ENCODE measurements around the gene CRYBG1.
"Not testable (repeated sequence)": the region's sequence is repeated elsewhere in the genome, so short reads cannot be mapped to it uniquely, and the experiment has no call there.

CRYBG1 gene

GRCh38 chr6:106501960-106502371 lies 141.4 kb downstream of the CRYBG1 start:
- DNase-seq (ENCODE audit: low read depth in 2 of 2): no peak

- no peak for DNase-seq (ENCODE audit: low read depth in 2 of 2)
These were observed 142.0 kb downstream of the CRYBG1 start for GRCh38 chr6:106502559-106502958.

GRCh38 chr6:106508277-106508676 lies 147.8 kb downstream of the CRYBG1 start:
- DNase-seq (ENCODE audit: low read depth in 2 of 2): no peak

GRCh38 chr6:106508834-106509233 lies 148.3 kb downstream of the CRYBG1 start:
- DNase-seq (ENCODE audit: low read depth in 2 of 2): no peak

- DNase-seq (ENCODE audit: low read depth in 2 of 2): peak in 1 of 2 donors; percentile 26
These were observed 149.0 kb downstream of the CRYBG1 start for GRCh38 chr6:106509420-106510089.

- DNase-seq (ENCODE audit: low read depth in 2 of 2): peak; percentile 66 to 72
These were observed 149.8 kb downstream of the CRYBG1 start for GRCh38 chr6:106510090-106510970.

GRCh38 chr6:106511288-106512047 lies 151.0 kb downstream of the CRYBG1 start:
- peak in 1 of 2 donors; percentile 40 for DNase-seq (ENCODE audit: low read depth in 2 of 2)

GRCh38 chr6:106512048-106512967 lies 151.8 kb downstream of the CRYBG1 start:
- peak; percentile 54 to 73 for DNase-seq (ENCODE audit: low read depth in 2 of 2)

GRCh38 chr6:106512968-106513574 lies 152.6 kb downstream of the CRYBG1 start:
- no peak for DNase-seq (ENCODE audit: low read depth in 2 of 2)

- no peak for DNase-seq (ENCODE audit: low read depth in 2 of 2)
These were observed 153.5 kb downstream of the CRYBG1 start for GRCh38 chr6:106513808-106514582.

- no peak for DNase-seq (ENCODE audit: low read depth in 2 of 2)
These were observed 154.0 kb downstream of the CRYBG1 start for GRCh38 chr6:106514583-106514885.

- not testable (repeated sequence) for DNase-seq (ENCODE audit: low read depth in 2 of 2)
These were observed 155.1 kb downstream of the CRYBG1 start for GRCh38 chr6:106515582-106515981.

- DNase-seq (ENCODE audit: low read depth in 2 of 2): no peak
These were observed 156.1 kb downstream of the CRYBG1 start for GRCh38 chr6:106516616-106517015.

- no peak for DNase-seq (ENCODE audit: low read depth in 2 of 2)
These were observed 157.2 kb downstream of the CRYBG1 start for GRCh38 chr6:106517706-106518105.

GRCh38 chr6:106518748-106519147 lies 158.2 kb downstream of the CRYBG1 start:
- DNase-seq (ENCODE audit: low read depth in 2 of 2): no peak

- DNase-seq (ENCODE audit: low read depth in 2 of 2): peak; percentile 66 to 79
These were observed 159.2 kb downstream of the CRYBG1 start for GRCh38 chr6:106519460-106520394.

- DNase-seq (ENCODE audit: low read depth in 2 of 2): peak; percentile 72 to 75
These were observed 160.3 kb downstream of the CRYBG1 start for GRCh38 chr6:106520711-106521401.

- DNase-seq (ENCODE audit: low read depth in 2 of 2): no peak
These were observed 162.2 kb downstream of the CRYBG1 start for GRCh38 chr6:106522562-106523250.
